Measurements from ENCODE around the gene KLK6.

KLK6 gene

DNA sequence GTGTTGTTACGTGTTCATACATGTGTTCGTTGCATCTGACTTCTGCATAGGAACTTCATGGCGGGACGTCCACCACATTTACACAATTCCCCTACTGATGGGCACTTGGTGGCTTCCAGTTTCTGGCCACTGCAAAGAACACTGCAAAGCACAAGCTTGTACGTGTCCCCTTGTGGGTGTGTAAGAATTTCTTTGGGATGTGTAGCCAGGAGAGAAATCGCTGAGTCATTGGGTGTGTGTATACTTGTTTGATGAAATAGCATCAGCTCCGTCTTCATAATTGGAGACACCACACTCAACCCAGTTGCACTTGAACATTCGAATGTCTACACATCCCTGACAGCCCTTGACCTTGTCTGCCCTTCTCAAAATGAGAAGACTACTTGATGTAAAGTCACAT lies 35.8 kb downstream of the KLK6 start:
- no peaks in the 10 kb centered on the region for H3K79me2 ChIP-seq (ENCODE audit: low read length)
- no peaks in the 10 kb centered on the region for H3K9me3 ChIP-seq (ENCODE audit: insufficient read depth, low read length)
- H3K4me1 ChIP-seq (ENCODE audit: low read length): no peaks in the 10 kb centered on the region
- no peak overlapping the region for H3K4me3 ChIP-seq (ENCODE audit: low read length)
- no peak for TF ChIP-seq EZH2phosphoT487 (IDR thresholded peaks at IDR 0.05; ENCODE audit: low read depth)
- TF ChIP-seq, protein P1, sequence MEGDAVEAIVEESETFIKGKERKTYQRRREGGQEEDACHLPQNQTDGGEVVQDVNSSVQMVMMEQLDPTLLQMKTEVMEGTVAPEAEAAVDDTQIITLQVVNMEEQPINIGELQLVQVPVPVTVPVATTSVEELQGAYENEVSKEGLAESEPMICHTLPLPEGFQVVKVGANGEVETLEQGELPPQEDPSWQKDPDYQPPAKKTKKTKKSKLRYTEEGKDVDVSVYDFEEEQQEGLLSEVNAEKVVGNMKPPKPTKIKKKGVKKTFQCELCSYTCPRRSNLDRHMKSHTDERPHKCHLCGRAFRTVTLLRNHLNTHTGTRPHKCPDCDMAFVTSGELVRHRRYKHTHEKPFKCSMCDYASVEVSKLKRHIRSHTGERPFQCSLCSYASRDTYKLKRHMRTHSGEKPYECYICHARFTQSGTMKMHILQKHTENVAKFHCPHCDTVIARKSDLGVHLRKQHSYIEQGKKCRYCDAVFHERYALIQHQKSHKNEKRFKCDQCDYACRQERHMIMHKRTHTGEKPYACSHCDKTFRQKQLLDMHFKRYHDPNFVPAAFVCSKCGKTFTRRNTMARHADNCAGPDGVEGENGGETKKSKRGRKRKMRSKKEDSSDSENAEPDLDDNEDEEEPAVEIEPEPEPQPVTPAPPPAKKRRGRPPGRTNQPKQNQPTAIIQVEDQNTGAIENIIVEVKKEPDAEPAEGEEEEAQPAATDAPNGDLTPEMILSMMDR (IDR thresholded peaks at IDR 0.05; ENCODE audit: low read depth, low read length): no peak
- H3K27ac ChIP-seq (ENCODE audit: low read length): no peak overlapping the region
- no peak overlapping the region for H2AFZ ChIP-seq (ENCODE audit: low read depth, low read length)
- no peaks in the 10 kb centered on the region for H3K36me3 ChIP-seq (replicated peaks; ENCODE audit: low read depth, low read length)
- H3K4me2 ChIP-seq (ENCODE audit: low read length): no peak overlapping the region
- H3K27me3 ChIP-seq (ENCODE audit: low read depth, low read length): peaks cover 6% of the 10 kb centered on the region; the same call in 1 of the 2 replicates
- H4K20me1 ChIP-seq (ENCODE audit: insufficient read depth, low read length): no peaks in the 10 kb centered on the region
- no peak overlapping the region for H3K9ac ChIP-seq (ENCODE audit: low read length)

DNA sequence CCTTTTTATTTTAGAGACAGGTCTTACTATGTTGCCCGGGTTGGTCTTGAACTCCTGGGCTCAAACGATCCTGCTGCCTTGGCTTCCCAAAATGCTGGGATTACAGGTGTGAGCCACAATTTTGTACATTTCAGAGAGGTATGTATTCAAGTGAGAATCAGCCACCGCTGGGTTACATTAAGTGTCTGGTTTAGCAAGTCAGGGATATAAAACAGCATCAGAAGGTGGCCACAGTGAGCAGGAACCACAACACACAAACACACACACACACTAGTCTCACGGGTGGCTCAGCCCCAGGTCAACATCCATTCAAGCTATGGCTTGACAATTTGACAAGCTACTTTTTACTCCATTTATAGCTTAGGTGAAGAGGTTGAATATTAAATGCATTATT lies 36.7 kb downstream of the KLK6 start:
- no peak overlapping the region for H2AFZ ChIP-seq (ENCODE audit: low read depth, low read length)
- H3K4me2 ChIP-seq (ENCODE audit: low read length): no peak overlapping the region

DNA sequence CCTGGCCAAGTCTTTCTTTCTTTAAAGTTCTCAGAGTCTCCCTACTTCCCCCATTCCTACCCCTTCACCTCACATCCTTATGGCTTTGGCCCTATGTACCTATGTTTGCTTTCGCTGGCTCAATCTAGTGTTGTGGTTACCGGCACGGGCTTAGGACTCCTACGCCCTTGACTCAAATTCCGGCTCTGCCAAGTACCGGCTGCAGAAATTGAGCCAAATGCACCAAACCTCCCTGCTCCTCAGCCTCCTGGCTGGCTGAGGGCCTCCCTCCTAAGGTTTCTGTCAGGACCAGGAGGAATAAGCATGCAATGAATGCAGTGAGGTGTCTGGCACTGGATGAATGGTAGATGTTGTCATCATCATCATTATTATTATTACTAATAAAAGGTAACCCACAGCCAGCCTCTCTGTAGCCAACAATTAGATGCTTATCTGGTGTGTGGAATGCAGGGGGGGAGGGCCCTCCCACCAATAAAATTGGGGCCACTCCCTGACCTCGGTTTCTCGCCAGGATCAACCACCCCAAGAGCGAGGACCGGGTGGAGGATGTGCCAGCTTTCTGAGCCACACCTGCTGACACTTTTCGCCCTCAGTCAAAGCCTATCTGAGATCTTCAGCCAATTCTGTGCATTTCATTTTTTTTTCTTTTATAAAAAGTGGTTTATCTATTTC lies 37.2 kb downstream of the KLK6 start:
- TF ChIP-seq, protein P1 (IDR thresholded peaks at IDR 0.05; ENCODE audit: low read depth, low read length): no peak
- no peak for TF ChIP-seq EZH2phosphoT487 (IDR thresholded peaks at IDR 0.05; ENCODE audit: low read depth)
- no peak overlapping the region for H2AFZ ChIP-seq (ENCODE audit: low read depth, low read length)
- H3K27me3 ChIP-seq (ENCODE audit: low read depth, low read length): peaks cover 11% of the 10 kb centered on the region; the same call in 1 of the 2 replicates

More for the DNA sequence above, 36.7 kb downstream of the KLK6 start:
- Histone ChIP-seq H4K20me1 (ENCODE audit: insufficient read depth, low read length) (no peaks in the 10 kb centered on the region), H3K27ac (ENCODE audit: low read length) (no peak overlapping the region), H3K9me3 (ENCODE audit: insufficient read depth, low read length) (no peaks in the 10 kb centered on the region), H3K9ac (ENCODE audit: low read length) (no peak overlapping the region), H3K79me2 (ENCODE audit: low read length) (no peaks in the 10 kb centered on the region), H3K4me1 (ENCODE audit: low read length) (no peaks in the 10 kb centered on the region), H3K4me3 (ENCODE audit: low read length) (no peak overlapping the region), H3K36me3 (replicated peaks; ENCODE audit: low read depth, low read length) (no peaks in the 10 kb centered on the region), H3K27me3 (ENCODE audit: low read depth, low read length) (peaks cover 9% of the 10 kb centered on the region; the same call in 1 of the 2 replicates)
- TF ChIP-seq, protein P1 (IDR thresholded peaks at IDR 0.05; ENCODE audit: low read depth, low read length): no peak
- TF ChIP-seq EZH2phosphoT487 (IDR thresholded peaks at IDR 0.05; ENCODE audit: low read depth): no peak

DNA sequence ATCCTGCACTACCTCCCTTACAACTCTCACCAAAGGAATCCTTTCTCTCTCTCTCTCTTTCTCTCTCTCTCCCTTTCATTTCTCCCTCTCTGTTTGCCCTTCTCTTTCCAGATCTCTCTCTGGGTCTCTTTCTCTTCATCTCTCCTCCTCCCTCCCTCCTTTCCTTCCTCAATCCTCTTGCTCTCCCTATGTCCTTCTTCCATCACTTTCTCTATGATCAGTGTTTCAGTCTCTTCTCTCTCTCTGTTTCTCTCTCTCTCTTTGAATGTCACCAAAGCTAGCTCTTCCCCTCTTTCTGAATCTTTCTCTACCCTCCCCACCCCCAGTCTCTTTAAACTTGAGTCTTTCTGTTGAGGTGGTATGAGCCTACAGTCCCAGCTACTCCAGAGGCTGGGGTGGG lies 38.4 kb downstream of the KLK6 start:
- no peaks in the 10 kb centered on the region for H3K36me3 ChIP-seq (replicated peaks; ENCODE audit: low read depth, low read length)
- H3K27me3 ChIP-seq (ENCODE audit: low read depth, low read length): peaks cover 13% of the 10 kb centered on the region; the same call in 1 of the 2 replicates
- H3K4me1 ChIP-seq (ENCODE audit: low read length): no peaks in the 10 kb centered on the region
- no peak overlapping the region for H3K9ac ChIP-seq (ENCODE audit: low read length)
- TF ChIP-seq, protein P1 (IDR thresholded peaks at IDR 0.05; ENCODE audit: low read depth, low read length): no peak
- TF ChIP-seq EZH2phosphoT487 (IDR thresholded peaks at IDR 0.05; ENCODE audit: low read depth): no peak
- H3K4me3 ChIP-seq (ENCODE audit: low read length): no peak overlapping the region
- no peaks in the 10 kb centered on the region for H3K9me3 ChIP-seq (ENCODE audit: insufficient read depth, low read length)
- no peak overlapping the region for H2AFZ ChIP-seq (ENCODE audit: low read depth, low read length)
- H3K4me2 ChIP-seq (ENCODE audit: low read length): no peak overlapping the region
- no peak overlapping the region for H3K27ac ChIP-seq (ENCODE audit: low read length)
- H3K79me2 ChIP-seq (ENCODE audit: low read length): no peaks in the 10 kb centered on the region
- no peaks in the 10 kb centered on the region for H4K20me1 ChIP-seq (ENCODE audit: insufficient read depth, low read length)

More for the DNA sequence above, 37.2 kb downstream of the KLK6 start:
- Histone ChIP-seq H3K4me2 (ENCODE audit: low read length) (no peak overlapping the region), H3K4me1 (ENCODE audit: low read length) (no peaks in the 10 kb centered on the region), H3K9ac (ENCODE audit: low read length) (no peak overlapping the region), H3K4me3 (ENCODE audit: low read length) (no peak overlapping the region), H3K79me2 (ENCODE audit: low read length) (no peaks in the 10 kb centered on the region), H4K20me1 (ENCODE audit: insufficient read depth, low read length) (no peaks in the 10 kb centered on the region), H3K36me3 (replicated peaks; ENCODE audit: low read depth, low read length) (no peaks in the 10 kb centered on the region), H3K27ac (ENCODE audit: low read length) (no peak overlapping the region), H3K9me3 (ENCODE audit: insufficient read depth, low read length) (no peaks in the 10 kb centered on the region)
